Glutamatergic neuron (in vitro differentiated cells): ENCODE measurements around the gene ZNF625. TPM values are rescaled to one million over a fixed set of nuclear protein-coding genes. Genes with fewer than 3 reads are reported as not detected.

ENCODE experiments used
- DNase-seq: peaks from one replicate; pipeline ENCODE4 v3.0.0; 2022
- H3K27ac Mint-ChIP-seq: one replicate; pipeline ENCODE4 v1.8.0; 2020; ENCODE audit warnings: mild to moderate bottlenecking, mixed read lengths, inconsistent platforms; ENCODE audit not compliant: unreplicated experiment
- H3K27me3 Mint-ChIP-seq: one replicate; pipeline ENCODE4 v1.8.0; 2020; ENCODE audit warnings: mild to moderate bottlenecking, moderate library complexity, mixed read lengths, inconsistent platforms; ENCODE audit not compliant: unreplicated experiment
- H3K36me3 Mint-ChIP-seq: one replicate; pipeline ENCODE4 v1.8.0; 2020; ENCODE audit warnings: mild to moderate bottlenecking, mixed read lengths, inconsistent platforms; ENCODE audit not compliant: unreplicated experiment
- H3K4me1 Mint-ChIP-seq: one replicate; pipeline ENCODE4 v1.8.0; 2020; ENCODE audit warnings: mild to moderate bottlenecking, low read depth, mixed read lengths, inconsistent platforms; ENCODE audit not compliant: unreplicated experiment
- H3K4me3 Mint-ChIP-seq: one replicate; pipeline ENCODE4 v1.8.0; 2020; ENCODE audit warnings: mild to moderate bottlenecking, mixed read lengths, inconsistent platforms; ENCODE audit not compliant: unreplicated experiment
- H3K9me3 Mint-ChIP-seq: one replicate; pipeline ENCODE4 v1.8.0; 2020; ENCODE audit warnings: mild to moderate bottlenecking, moderate library complexity, mixed read lengths, inconsistent platforms; ENCODE audit not compliant: unreplicated experiment
- total RNA-seq: library from RNA; stranded (reverse); fragmentation: NEBNext Ultra II Directional; extraction: Animal tissue kit (Norgen Biotek cat#: 25700); gene quantifications from one replicate; pipeline ENCODE4 v1.2.1, GENCODE V29; 2021; ENCODE audit not compliant: unreplicated experiment
- TF ChIP-seq, protein P1 (sequence below): fragments of 200-600 bp; sonication (generic); IDR thresholded peaks from one replicate; pipeline ENCODE4 v1.5.0; 2021; ENCODE audit not compliant: partially characterized antibody, unreplicated experiment

ZNF625 gene
- total RNA-seq, 1 donor from 2014 or later: 25.1 TPM

- H3K4me3 Mint-ChIP-seq: no peak overlapping the region
- TF ChIP-seq, protein P1, sequence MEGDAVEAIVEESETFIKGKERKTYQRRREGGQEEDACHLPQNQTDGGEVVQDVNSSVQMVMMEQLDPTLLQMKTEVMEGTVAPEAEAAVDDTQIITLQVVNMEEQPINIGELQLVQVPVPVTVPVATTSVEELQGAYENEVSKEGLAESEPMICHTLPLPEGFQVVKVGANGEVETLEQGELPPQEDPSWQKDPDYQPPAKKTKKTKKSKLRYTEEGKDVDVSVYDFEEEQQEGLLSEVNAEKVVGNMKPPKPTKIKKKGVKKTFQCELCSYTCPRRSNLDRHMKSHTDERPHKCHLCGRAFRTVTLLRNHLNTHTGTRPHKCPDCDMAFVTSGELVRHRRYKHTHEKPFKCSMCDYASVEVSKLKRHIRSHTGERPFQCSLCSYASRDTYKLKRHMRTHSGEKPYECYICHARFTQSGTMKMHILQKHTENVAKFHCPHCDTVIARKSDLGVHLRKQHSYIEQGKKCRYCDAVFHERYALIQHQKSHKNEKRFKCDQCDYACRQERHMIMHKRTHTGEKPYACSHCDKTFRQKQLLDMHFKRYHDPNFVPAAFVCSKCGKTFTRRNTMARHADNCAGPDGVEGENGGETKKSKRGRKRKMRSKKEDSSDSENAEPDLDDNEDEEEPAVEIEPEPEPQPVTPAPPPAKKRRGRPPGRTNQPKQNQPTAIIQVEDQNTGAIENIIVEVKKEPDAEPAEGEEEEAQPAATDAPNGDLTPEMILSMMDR: no peak
- peaks cover 5% of the 10 kb centered on the region for H3K27me3 Mint-ChIP-seq
- no peak for DNase-seq
- H3K27ac Mint-ChIP-seq: no peak overlapping the region
- peaks cover 5% of the 10 kb centered on the region for H3K9me3 Mint-ChIP-seq
- H3K36me3 Mint-ChIP-seq: peaks cover 18% of the 10 kb centered on the region
- H3K4me1 Mint-ChIP-seq: peaks cover 5% of the 10 kb centered on the region
Observed at GRCh38 chr19:12198136-12198535, 41.6 kb upstream of the ZNF625 start.

- TF ChIP-seq, protein P1: no peak
- peak overlapping the region; percentile 94 for H3K4me3 Mint-ChIP-seq
Observed at GRCh38 chr19:12194827-12195731, 38.5 kb upstream of the ZNF625 start.

DNA sequence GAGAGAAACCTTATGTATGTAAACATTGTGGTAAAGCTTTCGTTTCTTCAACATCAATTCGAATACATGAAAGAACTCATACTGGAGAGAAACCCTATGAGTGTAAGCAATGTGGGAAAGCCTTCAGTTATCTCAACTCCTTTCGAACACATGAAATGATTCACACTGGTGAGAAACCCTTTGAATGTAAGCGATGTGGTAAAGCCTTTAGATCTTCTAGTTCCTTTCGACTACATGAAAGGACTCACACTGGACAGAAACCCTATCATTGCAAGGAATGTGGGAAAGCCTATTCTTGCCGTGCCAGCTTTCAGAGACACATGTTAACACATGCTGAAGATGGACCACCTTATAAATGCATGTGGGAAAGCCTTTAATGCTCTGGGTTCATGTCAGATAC, 31.1 kb upstream of the ZNF625 start:
- no peaks in the 10 kb centered on the region for H3K4me1 Mint-ChIP-seq
- TF ChIP-seq, protein P1: no peak
- no peak overlapping the region for H3K27ac Mint-ChIP-seq
- peaks cover 30% of the 10 kb centered on the region for H3K9me3 Mint-ChIP-seq
- H3K4me3 Mint-ChIP-seq: no peak overlapping the region
- DNase-seq: no peak
- peaks cover 76% of the 10 kb centered on the region for H3K36me3 Mint-ChIP-seq
- peaks cover 4% of the 10 kb centered on the region for H3K27me3 Mint-ChIP-seq

More at GRCh38 chr19:12194827-12195731, 38.5 kb upstream of the ZNF625 start:
- peak; percentile 92 for DNase-seq
- Mint-ChIP-seq H3K27ac (peak overlapping the region; percentile 66), H3K36me3 (peaks cover 35% of the 10 kb centered on the region), H3K9me3 (peaks cover 11% of the 10 kb centered on the region), H3K27me3 (peaks cover 2% of the 10 kb centered on the region), H3K4me1 (peaks cover 5% of the 10 kb centered on the region)

DNA sequence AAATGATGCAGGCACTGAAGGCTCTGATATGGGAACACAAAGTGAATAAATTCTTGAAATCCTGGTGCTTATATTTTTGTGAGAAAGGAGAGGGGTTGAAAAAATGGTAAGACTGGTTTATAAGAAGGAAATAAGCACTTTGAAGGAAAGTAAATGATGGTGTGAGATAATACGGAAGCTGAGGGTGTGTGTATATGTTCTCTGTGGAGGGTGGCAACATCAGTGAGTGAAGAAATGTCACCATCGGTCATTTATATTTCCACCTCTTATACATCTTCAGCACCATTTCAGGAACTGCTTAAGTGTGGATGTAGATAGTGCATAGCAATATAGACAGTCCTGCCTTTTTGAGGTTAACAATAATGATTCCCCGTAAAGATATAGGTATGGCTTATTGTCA, 23.8 kb upstream of the ZNF625 start:
- H3K9me3 Mint-ChIP-seq: peaks cover 12% of the 10 kb centered on the region
- TF ChIP-seq, protein P1: no peak

GRCh38 chr19:12166626-12167025, 10.1 kb upstream of the ZNF625 start:
- H3K27ac Mint-ChIP-seq: no peak overlapping the region
- no peak for DNase-seq
- H3K36me3 Mint-ChIP-seq: peaks cover 11% of the 10 kb centered on the region
- peak overlapping the region; percentile 60 for H3K4me3 Mint-ChIP-seq
- H3K4me1 Mint-ChIP-seq: peaks cover 4% of the 10 kb centered on the region
- TF ChIP-seq, protein P1: no peak
- H3K27me3 Mint-ChIP-seq: peaks cover 14% of the 10 kb centered on the region
- peaks cover 10% of the 10 kb centered on the region for H3K9me3 Mint-ChIP-seq

More for the DNA sequence above, 23.8 kb upstream of the ZNF625 start:
- Mint-ChIP-seq H3K4me3 (no peak overlapping the region), H3K27me3 (no peaks in the 10 kb centered on the region), H3K27ac (no peak overlapping the region), H3K36me3 (peaks cover 36% of the 10 kb centered on the region), H3K4me1 (no peaks in the 10 kb centered on the region)
- DNase-seq: no peak
